K562 treated with DMSO at 1 percent for 48 hours (cell line): ENCODE measurements around the gene GATA3. TPM values are rescaled to one million over a fixed set of nuclear protein-coding genes. Genes with fewer than 3 reads are reported as not detected.

Source experiments
- total RNA-seq: library from RNA; unstranded; fragments of 300-600 nt; gene quantifications from 2 replicates; pipeline ENCODE4 v1.2.3, GENCODE V29; 2022; ENCODE audit warnings: low replicate concordance; ENCODE audit errors: extremely low read depth

Gene GATA3
- not detected in 2 replicates for total RNA-seq

GRCh38 chr10:8054494-8055407 lies at the start of gene GATA3:
Gene GATA3, plus strand, starts transcription at chr10:8054688. Its CDS starts 968 bp downstream, at chr10:8055656.

Other genes starting within 250 kb of the GATA3 start
- gene TAF3, start 236.2 kb upstream of the GATA3 start, total RNA-seq, result not detected in 2 replicates